HG02884 (cell line): ENCODE measurements around the gene SENP1.

ENCODE experiments used
- ATAC-seq: cut with Tn5 transposase; IDR thresholded peaks from one replicate; pipeline ENCODE4 v1.9.1; 2021; ENCODE audit warnings: mild to moderate bottlenecking, moderate library complexity; ENCODE audit not compliant: unreplicated experiment

SENP1 gene

GRCh38 chr12:48037267-48037915 is 68.5 kb downstream of the SENP1 start:
- no peak for ATAC-seq

DNA sequence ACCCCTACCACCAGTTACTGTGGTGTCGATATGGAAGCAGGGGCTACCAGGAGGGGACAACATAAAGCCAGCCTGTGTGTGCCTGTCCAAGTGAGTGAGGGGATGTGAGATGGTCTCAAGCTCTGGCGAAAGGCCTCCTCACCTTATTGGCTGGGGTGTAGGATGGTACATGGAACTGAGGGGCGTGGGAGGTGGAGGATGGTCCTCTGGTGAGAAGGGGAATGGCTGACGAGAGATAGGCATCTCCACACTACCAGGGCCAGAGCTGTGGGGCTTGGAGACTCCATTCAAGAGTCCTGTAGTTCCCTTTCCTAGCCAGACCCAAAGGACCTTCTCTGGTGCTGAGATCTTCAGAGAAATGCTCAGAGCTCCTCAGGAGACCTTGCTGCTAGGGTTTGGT is 69.1 kb downstream of the SENP1 start:
- no peak for ATAC-seq

GRCh38 chr12:48034835-48035805 is 70.8 kb downstream of the SENP1 start:
- ATAC-seq = no peak

DNA sequence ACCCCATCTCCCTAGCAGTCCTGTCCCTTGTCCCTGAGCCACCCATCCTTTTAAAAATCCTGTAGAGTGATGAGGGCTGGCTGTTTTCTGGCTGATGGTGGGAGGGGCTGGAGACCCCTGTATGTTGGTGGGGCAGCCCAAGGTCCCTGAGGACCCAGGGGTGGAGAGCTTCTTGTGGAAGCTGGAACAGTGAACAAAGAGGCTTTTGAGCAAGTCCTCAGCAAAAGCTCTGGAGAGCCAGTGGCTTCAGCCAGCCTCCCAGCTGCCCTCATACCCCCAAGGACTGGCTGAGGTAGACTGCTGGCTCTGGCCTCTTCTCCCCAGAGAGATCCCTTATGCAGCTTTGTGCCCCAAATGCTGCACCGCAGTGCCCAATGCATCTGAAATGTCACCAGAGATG is 72.4 kb downstream of the SENP1 start:
- ATAC-seq = no peak

- no peak for ATAC-seq
Observed at GRCh38 chr12:48032597-48032996, 73.3 kb downstream of the SENP1 start.

- ATAC-seq = no peak
Observed at GRCh38 chr12:48031135-48031960, 74.5 kb downstream of the SENP1 start.

DNA sequence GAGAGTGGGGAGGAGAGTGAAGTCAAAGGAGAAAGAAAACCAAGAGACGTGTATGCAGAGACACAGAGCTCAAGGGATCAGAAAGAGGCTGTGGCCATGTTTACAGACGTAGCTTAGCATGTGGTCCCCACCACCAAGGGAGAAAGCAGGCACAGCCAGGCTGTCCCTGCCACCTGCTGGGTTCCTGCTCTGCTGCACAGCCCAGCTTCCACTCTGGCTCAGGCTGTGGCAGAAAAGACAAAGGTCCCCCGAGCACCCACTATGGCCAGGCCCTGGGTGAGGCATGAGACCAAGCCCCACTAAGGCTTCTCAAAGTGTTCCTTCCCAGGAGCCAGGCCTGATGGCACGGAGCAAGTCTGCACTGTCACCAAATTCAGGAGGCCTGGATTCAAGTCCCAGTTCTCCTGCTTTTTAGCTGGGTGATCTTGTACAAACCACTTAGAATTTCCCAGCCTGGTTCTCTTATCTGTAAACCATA is 75.7 kb downstream of the SENP1 start:
- no peak for ATAC-seq

DNA sequence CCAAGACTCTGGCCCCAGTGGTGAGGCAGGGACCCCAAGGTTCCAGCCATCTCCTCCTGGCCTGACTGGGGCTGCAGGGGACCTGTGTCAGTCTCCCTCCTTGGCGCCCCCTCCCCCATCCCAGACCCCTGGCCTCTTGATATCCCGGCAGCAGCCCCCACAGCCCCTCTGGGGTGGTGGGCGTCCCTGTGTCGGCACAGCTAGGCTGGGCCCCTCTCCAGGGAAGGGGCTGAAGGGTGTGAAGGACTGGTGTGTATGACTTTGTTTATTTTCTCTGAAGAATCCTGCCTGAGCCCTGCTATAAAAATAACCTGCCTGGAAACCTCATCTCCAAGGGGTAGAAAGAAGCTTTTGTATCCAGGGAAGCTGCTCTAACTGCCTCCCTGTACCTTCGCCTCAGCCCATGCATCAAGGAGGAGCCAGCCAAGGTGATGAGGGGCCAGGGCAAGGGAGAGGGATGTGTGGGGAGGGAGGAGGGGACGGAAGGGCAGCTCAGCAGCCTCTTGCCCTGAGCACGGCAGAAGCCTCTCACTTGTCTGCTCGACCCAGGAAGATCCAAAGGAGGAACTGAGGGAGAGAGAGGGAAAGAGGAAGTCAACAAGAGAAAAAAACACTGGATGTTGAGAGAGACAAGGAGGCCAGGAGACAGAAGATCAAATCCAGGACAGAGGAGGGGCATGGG is 76.2 kb downstream of the SENP1 start:
- ATAC-seq = no peak

- ATAC-seq = no peak
Observed at GRCh38 chr12:48028541-48029431, 77.1 kb downstream of the SENP1 start.

DNA sequence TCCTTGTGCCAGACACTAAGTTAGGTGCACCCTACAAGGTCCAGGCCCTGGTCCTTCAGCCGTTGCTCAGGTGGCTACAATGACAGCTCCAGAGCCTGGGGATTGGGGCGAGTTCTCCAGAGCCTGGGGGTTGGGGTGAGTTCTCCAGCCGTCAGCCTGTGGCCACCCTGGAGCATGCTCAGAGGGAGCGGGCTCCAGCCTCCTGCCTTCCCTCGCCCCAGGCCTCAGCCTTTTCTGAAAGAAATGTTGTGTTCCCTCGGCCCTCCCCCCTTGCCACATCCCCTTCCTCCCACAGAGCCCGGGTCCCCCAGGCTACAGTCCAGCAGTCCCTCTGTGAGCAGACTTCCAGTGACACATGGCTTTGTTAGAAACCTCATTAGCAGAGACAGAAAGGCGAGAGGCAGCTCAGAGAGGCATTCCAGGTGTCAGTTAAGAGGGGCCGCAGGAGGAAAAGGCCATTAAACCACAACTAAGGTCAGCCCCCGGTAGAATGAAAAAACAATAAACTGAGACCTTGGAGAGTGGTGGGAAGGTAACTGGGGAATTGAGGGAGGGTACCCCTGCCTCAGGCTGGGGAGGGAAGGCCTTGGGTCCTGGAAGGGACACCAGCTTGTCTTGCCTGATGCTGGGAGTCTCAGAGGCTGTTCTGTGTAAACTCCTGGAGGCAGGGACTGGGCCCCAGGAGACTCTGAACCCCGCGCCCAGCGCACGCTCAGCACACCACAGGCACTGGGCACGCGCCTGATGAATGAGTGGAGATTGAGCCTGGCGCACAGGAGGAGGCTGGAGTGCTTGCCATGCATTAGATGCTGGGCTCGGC is 78.5 kb downstream of the SENP1 start:
- no peak for ATAC-seq

DNA sequence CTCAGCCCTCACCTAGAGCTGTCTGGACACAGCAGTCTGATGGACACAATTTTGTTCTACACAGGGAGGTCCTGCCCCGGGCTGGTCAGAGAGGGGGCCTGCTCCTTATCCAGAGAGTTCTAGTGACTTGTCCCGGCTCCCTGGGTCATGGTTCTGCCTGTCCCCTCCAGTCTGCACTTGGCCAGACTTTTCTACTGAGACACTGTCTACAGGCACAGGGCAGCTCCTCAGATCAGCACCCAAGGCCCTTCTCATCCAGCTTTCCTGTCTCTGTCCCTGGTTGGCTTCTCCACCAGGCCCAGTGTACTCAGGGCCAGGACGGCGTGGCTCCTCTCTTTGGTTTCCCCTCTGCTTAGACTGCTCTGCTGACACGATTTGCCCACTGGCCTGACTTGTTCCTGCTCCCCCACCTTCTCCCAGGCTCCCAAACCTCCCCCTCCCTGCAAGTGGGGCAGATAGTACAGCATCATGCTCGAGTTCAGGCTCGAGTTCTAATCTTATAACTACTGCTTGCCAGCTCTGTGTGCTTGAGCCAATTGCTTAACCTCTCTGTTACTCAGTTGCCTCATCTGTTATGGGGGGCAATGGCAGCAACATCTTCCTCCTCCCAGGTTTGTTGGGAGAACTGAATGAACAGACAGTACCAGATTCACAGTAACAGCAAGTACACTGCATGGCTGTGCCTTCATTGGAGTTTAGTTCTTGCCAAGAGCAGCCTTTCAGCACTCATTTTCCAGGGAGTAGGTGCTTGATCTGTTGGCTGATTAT is 79.6 kb downstream of the SENP1 start:
- ATAC-seq = no peak

DNA sequence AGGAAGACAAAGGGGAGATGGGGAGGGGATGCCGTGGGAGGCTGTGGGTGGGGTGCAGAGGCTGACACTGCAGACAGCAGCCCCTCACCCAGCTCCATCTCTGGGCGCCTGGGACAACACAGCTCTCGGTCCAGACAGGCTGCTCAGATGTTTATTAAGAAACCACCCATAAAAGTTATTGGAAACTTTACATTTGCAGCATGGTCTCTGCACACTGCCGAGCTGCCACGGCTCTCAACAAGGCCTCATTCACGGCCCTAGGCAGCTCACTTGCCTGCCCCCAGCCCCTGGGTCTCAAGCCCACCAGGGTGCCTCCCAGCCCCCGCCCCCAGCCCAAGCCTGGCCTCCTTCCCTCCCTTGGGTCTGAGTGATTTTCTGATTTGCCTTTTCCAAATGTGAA is 80.6 kb downstream of the SENP1 start:
- no peak for ATAC-seq

DNA sequence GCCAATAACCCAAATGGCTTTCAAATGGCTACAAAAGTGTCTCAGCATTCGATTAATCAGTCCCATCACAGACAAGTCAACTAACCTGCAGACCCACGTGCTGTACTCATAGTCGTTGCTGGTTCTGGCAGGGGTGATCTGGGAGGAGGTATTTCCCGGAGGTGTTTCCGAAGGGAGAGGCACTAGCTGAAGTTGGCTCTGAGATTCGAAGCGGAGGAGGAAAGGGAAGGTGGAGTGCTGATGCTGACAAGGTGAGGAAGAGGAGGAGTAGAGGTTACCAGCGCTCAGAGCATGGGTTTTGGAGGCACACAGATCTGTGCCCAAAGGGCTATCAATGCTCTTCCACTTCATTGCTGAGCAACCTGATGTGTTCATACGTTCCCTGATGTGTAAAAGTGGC is 81.1 kb downstream of the SENP1 start:
- no peak for ATAC-seq

- no peak for ATAC-seq
Observed at GRCh38 chr12:48023386-48023785, 82.5 kb downstream of the SENP1 start.

DNA sequence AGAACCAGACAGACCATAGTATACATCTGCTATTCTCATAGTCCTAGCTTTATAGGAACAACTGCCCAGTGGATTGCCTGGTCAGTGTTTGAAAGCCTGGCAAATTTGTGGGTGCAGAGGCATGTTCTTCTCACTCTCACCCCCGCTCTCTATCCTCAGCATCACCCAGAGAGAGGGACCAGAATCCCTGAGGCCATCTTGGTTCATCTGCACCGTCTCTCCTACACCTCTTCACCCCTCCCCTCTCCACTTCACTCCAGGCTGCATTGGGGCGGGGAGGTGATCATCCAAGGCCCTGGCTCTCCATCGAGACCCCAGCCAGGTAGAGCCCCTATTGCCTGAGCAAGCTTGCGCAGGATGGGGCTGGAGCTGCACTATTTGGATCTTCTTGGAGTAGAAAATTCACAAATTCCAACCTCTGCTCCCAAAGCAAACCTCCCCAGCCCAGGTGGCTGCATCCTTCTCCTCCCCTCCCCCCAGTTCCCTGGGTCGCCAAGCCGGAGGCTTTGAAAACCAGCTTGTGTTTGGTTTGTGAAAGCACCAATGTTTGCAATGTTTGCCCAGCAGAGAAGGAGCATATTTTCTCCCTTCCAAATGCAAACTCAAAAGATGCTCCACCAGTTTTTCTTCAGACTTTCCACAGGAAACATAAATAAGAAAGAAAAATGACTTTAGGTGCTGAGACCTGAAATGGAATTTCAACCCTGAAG is 83.0 kb downstream of the SENP1 start:
- no peak for ATAC-seq

DNA sequence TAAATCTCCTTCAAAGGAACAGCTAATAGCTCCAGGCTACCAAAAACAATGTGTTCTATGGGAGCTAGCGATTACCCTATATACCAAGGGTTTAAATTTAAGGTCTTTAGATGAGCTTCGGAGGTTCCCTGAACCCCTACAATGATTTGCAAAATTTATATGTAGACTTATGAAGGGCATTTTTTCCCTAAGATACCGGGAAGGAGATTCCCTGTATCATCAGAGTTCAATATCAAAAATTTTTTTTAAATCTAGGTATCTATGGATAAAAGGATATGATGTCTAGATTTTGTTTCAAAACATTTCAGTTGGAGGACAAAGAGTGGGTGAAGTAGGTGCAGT is 83.7 kb downstream of the SENP1 start:
- ATAC-seq = no peak

- no peak for ATAC-seq
Observed at GRCh38 chr12:48021485-48022179, 84.2 kb downstream of the SENP1 start.
